Measurements from ENCODE around the gene FER1L5.

- TF ChIP-seq CTCF (conservative IDR thresholded peaks at IDR 0.05; ENCODE audit: low read depth in 2 of 2) (no peak), POLR2AphosphoS5 (IDR thresholded peaks at IDR 0.05; ENCODE audit: low read depth) (no peak), ZNF114 (CRISPR knock-in tag; IDR thresholded peaks at IDR 0.05) (no peak), EZH2phosphoT487 (IDR thresholded peaks at IDR 0.05; ENCODE audit: unreplicated experiment) (no peak), CREB1 (CRISPR knock-in tag; IDR thresholded peaks at IDR 0.05; ENCODE audit: low read depth) (no peak), REST (IDR thresholded peaks at IDR 0.05; ENCODE audit: unreplicated experiment) (no peak), EZH2 (IDR thresholded peaks at IDR 0.05; ENCODE audit: low read depth, unreplicated experiment) (no peak), STAT1 (IDR thresholded peaks at IDR 0.05; ENCODE audit: unreplicated experiment) (no peak), JUNB (IDR thresholded peaks at IDR 0.05; ENCODE audit: unreplicated experiment) (no peak), ZNF462 (CRISPR knock-in tag; IDR thresholded peaks at IDR 0.05) (no peak), ZNF331 (CRISPR knock-in tag; IDR thresholded peaks at IDR 0.05; ENCODE audit: low read depth) (no peak), ETS1 (IDR thresholded peaks at IDR 0.05) (no peak)
Measured at GRCh38 chr2:96699621-96700020, 57.1 kb downstream of the FER1L5 start.
